GOT3 (cell line): ENCODE results near the gene MSH4.
"Not testable (repeated sequence)": the region's sequence is repeated elsewhere in the genome, so short reads cannot be mapped to it uniquely, and the experiment has no call there.

ENCODE experiments used
- DNase-seq: peaks from one replicate; lab custom pipeline; 2025; ENCODE audit warnings: mixed read lengths; lab: John Stamatoyannopoulos, UW

The MSH4 gene

DNA sequence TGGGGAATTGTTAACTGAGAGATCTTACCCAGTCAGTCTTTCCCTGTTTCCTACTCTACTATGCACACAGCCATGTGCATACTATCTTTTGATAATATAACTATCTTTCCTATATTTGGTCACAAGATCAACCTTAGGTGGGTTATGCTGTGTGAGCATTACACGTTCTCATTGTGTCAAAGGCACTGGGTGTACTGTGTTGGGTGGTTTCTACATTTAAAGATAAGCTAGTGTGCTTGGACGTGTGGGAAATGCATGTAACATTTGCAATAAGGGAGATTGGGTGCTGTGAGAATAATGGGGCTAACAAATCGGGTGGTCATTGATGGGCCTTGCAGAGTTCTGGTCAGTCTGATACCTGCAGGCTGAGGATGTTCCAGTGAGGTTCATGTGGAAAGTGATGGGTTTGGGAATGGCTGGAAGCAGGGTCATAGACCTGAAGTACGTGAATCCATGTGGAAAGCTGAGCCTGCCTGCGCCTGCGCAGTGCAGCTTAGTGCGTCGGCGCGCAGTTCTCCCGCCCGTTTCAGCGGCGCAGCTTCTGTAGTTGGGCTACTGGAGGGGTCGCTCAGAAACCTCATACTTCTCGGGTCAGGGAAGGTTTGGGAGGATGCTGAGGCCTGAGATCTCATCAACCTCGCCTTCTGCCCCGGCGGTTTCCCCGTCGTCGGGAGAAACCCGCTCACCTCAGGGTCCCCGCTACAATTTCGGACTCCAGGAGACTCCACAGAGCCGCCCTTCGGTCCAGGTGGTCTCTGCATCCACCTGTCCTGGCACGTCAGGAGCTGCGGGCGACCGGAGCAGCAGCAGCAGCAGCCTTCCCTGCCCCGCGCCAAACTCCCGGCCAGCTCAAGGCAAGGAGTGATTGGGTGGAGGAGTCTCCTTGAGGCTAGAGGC, at the start of gene MSH4:
TSS of gene MSH4 (plus strand) at position 507 of the 897 bp plus-strand sequence. CDS start at position 611, 104 bp downstream.
- no peak for DNase-seq

DNA sequence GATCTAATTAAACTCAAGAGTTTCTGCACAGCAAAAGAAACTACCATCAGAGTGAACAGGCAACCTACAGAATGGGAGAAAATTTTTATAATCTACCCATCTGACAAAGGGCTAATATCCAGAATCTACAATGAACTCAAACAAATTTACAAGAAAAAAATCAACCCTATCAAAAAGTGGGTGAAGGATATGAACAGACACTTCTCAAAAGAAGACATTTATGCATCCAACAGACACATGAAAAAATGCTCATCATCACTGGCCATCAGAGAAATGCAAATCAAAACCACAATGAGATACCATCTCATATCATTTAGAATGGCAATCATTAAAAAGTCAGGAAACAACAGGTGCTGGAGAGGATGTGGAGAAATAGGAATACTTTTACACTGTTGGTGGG, 39.5 kb upstream of the MSH4 start:
- DNase-seq, result not testable (repeated sequence)

DNA sequence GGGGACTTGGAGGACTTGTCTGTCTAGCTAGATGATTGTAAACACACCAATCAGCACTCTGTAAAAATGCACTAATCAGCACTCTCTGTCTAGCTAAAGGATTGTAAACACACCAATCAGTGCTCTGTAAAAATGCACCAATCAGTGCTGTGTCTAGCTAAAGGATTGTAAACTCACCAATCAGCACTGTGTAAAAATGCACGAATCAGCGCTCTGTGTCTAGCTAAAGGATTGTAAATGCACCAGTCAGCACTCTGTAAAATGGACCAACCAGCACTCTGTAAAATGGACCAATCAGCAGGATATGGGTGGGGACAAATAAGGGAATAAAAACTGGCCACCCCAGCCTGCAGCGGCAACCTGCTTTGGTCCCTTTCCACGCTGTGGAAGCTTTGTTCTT, 38.1 kb upstream of the MSH4 start:
- DNase-seq, result not testable (repeated sequence)

DNA sequence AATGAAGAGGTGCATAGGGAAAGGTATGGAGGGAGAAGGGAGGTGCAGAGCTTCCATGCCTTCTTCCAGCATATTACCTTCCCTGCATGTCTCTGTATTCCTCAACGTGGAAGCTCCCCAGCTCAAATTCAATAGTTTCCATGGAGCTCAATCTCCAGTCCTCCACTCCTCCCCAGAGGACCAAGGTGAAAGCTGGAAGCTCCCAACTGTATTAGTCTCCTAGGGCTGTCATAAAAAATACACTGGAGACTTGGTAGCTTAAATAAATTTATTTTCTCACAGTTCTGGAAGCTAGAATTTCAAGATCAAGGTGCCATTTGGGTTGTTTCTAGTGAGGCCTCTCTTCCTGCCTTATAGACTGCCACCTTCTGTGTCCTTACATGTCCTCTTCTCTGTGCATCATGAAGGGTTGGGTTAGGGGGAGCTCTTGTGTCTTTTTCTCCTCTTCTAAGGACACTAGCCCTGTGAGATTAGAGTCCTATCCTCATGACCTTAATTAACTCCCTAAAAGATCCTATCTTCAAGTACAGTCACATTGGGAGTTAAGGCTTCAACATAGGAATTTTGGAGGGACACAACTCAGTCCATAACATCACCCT, 32.5 kb upstream of the MSH4 start:
- DNase-seq, result no peak

DNA sequence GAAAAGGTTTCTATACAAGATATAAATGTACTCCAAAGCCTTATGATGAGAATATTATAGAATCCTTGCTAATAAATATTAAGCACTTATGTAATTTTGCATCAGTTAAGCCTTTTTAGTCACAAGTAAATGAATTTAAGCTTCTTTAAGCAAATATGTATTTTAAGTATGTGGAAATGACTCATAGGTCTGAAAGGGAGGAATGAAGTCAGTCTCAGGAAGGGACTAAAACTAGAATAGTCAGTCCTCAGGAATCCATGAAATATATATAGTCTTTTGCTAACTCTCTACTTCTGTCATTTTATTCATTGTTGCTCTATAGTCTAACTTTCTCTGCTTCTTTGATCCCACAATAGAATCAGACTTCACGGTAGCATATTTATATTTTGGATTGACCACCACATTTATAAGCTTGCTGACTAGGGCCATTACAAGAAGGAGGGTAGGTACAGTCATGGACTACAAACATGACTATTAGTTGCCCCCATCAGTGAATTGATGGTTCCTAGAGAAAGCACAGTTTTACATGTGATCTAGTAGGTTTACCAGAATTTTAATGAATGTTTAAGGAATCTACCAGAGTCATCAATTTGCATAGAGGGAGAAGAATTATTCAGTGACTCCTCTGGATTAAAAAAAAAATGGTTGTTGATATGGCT, 30.9 kb upstream of the MSH4 start:
- no peak for DNase-seq

DNA sequence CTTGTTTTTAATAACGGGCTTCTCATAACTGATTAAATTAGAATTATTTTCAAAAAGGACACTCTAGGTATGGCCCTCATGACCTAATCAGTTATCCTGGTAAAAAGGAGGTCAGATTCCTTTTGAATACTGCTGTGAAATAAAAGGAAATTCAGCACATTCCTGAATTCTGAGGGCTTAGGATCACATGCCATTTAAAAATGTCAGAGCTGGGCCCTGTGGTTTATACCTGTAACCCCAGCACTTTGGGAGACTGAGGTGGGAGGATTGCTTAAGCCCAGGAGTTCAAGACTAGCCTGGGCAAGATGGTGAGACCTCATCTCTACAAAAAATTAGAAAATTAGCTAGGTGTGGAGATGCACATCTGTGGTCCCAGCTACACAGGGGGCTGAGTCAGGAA, 28.7 kb upstream of the MSH4 start:
- DNase-seq, result no peak

DNA sequence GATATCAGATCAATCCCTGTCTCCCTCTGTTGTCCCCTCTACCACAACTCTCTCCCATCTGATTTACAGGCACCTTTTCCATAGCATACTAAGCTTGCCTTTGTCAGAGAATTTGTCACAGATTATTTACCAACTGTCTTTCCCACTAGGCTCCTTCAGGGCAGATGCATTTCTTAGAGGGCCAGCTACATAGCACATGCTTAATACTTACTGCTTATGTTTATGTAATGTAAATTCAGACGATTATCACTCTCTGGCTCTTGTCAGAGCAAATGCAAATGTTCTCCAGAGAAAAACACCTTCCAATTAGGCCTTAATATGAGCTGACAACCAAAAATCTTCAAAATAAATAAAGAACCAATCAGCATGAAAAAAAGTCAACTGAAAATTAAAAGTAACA, 25.9 kb upstream of the MSH4 start:
- no peak for DNase-seq

DNA sequence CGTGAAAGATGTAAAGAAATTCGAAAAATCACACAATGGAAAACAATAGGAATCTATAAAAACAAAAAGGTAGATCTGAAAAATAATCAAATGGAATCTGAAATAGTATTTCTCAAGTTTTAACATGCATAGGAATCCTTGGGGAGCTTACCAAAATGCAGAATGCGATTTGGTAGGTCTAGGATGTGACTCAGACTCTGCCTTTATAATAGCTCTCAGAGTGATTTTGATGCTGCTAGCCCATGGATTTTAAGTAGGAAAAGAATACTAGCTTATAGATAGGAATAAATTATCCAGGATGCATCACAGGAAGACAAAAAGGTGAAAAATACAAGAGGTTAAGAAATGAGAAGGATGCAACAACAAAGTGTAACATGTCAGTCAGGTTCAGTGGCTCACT, 24.7 kb upstream of the MSH4 start:
- no peak for DNase-seq

DNA sequence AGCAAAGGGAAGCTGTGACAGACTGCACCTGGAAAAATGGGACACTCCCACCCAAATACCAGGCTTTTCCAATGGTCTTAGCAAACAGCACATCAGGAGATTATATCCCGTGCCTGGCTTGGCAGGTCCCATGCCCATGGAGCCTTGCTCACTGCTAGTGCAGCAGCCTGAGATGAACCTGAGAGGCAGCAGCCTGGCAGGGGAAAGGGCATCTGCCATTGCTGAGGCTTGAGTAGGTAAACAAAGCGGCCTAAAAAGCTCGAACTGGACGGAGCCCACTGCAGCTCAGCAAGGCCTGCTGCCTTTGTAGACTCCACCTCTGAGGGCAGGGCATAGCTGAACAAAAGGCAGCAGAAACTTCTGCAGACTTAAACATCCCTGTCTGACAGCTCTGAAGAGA, 18.9 kb upstream of the MSH4 start:
- DNase-seq, result not testable (repeated sequence)

DNA sequence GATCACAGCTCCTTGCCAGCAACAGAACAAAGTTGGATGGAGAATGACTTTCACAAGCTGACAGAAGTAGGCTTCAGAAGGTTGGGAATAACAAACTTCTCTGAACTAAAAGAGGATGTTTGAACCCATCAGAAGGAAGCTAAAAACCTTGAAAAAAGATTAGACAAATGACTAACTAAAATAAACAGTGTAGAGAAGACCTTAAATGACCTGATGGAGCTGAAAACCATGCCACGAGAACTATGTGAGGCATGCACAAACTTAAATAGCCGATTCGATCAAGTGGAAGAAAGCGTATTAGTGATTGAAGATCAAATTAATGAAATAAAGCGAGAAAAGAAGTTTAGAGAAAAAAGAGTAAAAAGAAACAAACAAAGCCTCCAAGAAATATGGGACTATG, 18.0 kb upstream of the MSH4 start:
- DNase-seq, result not testable (repeated sequence)

DNA sequence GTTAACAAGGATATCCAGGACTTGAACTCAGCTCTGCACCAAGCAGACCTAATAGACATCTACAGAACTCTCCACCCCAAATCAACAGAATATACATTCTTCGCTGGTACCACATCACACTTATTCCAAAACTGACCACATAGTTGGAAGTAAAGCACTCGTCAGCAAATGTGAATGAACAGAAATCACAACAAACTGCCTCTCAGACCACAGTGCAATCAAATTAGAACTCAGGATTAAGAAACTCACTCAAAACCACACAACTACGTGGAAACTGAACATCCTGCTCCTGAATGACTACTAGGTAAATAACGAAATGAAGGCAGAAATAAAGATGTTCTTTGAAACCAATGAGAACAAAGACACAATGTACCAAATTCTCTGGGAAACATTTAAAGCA, 16.5 kb upstream of the MSH4 start:
- DNase-seq, result not testable (repeated sequence)

DNA sequence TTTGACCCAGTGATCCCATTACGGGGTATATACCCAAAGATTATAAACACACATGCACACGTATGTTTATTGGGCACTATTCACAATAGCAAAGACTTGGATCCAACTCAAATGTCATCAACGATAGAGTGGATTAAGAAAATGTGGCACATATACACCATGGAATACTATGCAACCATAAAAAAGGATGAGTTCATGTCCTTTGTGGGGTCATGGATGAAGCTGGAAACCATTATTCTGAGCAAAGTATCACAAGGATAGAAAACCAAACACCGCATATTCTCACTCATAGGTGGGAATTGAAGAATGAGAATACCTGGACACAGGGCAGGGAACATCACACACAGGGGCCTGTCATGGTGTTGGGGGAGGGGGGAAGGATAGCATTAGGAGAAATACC, 12.8 kb upstream of the MSH4 start:
- not testable (repeated sequence) for DNase-seq

DNA sequence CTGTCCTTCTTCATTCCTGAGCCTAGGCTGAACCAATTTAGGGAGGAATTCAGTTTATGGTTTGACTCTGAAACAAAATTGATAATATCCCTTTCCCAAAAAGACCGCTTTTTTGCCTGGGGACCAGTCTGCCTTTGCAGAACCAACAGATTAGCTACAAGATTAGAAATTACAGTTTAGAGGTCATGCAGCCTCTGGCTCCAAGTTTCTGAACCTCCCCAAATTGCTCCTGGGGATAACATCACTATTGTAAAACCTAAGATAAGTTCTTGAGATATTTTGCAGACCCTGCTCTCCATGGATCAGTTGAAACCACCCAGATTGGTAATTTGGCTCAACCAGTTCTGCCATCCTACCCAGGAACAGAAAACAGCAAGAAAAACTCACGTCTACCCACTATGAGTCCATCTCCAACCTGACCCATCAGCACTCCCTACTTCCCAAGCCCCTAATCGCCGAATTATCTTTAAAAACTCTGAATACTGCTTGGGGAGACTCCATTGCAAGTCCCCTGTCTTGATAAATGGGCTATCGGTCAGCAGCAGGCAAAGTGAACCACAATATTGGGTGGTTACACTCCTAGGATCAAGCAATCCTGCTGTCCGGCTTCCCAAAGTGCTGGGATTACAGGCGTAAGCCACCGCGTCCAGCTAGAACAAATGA, 11.2 kb upstream of the MSH4 start:
- DNase-seq, result no peak

DNA sequence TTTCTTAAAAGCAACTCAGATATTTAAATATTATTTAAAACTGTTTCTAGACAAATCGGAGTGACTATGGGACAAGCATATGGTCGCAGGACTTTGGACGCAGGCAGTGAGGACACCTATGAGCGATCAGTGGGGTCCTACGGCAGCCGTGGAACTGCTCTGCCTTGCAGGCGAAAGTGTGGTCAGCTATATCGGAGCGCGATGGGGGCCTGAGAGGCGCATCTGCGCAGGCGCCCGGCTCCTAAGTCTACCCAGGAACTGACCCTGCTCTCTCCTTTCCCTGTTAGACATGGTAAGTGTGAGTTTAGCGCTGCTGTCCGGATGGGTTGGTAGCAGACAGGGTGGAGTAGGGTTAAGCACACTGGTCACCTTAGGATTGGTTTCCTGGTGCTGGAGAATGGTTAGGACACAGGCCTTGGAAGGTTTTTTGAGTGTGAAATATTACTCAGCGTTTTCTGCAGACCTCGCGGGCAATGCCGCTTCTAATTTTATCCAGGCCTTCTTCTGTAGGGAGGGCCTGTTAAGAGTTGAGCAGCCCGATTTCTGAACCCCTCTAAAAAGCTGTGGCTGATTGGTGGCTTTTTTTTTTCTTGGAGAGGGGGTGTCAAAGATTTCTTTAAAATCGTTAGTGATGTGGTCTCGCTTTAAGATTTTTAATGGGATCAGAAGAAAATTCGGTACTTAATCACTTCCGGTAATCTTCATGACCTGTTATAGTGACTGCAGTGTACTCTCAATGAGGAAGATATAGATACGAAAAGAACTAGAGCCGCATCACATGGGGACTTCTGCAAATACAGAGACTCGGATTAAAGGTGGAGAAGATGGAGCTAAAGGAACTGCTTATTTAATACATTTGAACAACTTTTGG, 10.5 kb upstream of the MSH4 start, which contains the start of gene RABGGTB:
TSS of gene RABGGTB (plus strand) at position 274 of the 871 bp plus-strand sequence. CDS start at position 290, 16 bp downstream.
- DNase-seq, result peak; percentile 69

DNA sequence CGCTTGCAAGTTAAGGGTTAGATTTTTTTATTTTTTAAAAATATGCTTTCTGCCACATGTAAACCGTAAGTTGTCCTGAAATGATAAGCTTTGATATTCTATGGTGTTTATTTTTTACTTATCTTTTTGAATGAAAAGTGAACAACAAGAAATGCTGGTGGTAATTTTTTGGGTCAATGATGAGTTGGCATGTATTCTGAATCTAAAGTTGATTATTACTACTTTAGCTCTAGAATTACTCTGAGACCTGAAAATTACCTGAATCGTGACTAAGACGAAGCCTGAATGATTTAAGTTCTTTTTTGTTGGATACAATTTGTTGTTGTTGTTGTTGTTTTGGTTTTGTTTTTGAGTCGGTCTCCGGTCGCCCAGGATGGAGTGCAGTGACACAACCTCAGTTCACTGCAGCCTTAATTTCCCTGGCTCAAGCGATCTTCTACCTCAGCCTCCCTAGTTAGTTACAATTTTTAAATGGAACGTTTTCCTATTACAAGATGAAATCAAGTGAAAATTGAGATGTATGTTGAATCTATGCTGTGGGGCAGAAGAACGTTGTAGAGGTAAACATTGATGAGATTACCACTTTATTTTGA, 9.7 kb upstream of the MSH4 start:
- DNase-seq, result no peak

DNA sequence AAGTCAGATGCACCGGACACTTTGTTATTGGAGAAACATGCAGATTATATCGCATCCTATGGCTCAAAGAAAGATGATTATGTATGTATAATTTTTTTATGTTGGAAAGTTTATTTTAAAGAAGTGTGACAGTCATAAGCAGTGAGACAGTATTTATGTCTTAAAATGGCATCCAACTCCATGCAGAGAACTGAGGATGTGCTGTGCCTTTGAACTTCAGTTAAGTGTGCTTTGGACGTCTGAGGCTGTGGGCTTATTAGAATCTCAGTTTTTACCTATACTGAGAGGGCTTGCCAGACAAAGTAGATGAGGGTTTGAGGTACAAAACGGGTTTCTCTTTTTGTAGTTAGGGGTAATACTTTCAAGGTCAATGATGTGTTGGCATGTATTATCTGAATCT, 9.2 kb upstream of the MSH4 start:
- DNase-seq, result no peak

DNA sequence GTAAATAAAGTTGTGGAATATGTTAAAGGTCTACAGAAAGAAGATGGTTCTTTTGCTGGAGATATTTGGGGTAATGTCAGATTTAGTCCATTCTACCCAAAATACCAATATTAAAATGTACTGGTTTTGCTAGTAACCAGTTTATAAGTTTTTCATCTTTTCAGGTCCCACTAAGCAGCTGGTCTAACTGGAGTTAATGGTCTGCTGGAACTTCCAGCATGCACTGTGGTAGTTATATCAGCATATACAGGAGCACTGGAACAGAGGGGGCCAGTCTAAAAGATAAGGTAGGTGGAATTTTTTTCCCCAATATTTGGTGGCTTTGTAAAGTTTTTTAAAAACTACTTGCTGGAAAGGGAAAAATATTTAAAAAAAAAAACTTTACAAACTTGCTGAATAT, 6.7 kb upstream of the MSH4 start:
- no peak for DNase-seq

DNA sequence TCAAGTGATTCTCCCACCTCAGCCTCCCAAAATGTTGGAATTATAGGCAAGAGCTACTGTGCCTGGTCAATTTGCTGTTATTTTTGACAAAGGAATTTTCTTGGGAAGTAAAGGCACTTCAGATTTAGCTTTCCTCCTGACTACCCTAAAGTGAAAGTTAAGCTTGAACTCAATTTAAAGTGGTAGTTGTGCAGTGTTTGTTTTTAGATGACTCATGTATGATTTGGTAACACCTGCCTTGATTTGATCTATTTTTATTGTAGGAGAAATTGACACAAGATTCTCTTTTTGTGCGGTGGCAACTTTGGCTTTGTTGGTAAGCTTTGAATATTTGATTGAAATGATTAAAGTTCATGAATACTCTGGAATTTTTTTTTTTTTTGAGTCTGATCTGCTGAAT, 5.7 kb upstream of the MSH4 start:
- no peak for DNase-seq

DNA sequence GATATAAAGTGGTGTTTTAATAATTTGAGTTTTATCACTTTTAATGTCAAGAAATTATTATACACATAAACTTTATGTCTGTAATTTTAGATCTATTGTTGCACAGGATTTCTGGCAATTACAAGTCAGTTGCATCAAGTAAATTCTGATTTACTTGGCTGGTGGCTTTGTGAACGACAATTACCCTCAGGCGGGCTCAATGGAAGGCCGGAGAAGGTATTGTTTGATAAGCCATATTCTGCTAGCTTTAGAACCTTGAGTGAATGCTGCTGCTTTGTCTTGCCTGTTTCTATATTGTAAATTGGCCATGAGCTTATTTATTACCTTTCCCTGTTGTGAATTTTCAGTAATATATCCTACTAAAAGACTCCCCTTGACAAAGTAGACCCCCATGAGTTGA, 4.6 kb upstream of the MSH4 start:
- no peak for DNase-seq

DNA sequence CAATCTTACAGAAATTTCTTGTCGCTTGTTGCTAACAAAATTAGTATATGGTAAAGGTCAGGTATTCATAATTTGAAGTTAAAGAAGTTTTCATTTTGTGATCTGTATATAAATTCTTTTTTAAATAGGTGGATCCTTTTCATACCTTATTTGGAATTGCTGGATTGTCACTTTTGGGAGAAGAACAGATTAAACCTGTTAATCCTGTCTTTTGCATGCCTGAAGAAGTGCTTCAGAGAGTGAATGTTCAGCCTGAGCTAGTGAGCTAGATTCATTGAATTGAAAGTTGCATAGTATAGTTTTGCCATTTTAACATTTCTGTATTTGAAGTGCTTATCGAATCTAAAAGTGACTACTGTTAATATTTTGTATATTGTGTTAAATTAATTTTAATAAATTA, 2.3 kb upstream of the MSH4 start:
- no peak for DNase-seq

DNA sequence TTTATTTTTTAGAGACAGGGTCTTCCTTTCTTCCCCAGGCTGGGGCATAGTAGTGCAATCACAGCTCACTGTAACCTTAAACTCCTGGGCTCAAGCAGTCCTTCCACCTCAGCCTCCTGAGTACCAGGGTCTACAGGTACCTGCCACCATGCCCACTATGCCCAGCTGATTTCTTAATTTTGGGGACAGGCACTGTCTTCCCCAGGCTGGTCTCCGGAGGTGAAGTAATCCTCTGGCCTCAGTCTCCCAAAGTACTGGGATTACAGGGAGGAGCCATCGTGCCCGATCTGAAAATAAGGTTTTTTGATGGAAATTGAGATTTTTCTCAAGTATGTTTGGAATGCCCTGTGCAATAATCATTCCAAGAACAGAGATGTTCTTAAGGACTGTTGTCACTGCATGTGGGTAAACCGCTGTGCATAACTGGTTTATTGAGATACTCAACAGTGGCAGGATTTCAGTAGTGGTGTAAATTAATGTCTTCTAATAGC, 934 bp upstream of the MSH4 start:
- no peak for DNase-seq
